Tibial artery (tissue), 4 donors: ENCODE results near the gene IL6R.

Source experiments
- DNase-seq, 2 donors: peaks; one replicate each; pipeline ENCODE4 v3.0.0-alpha.2; 2019
- H3K27ac ChIP-seq, 2 donors: fragments of 200-600 bp; sonication (generic) in 1 of 2; 1 replicate in 1 of 2; 2 replicates in 1 of 2; pipeline ENCODE4 v1.5.1; 2018 to 2019; ENCODE audit warnings: mild to moderate bottlenecking in 1 of 2
- H3K27me3 ChIP-seq, 2 donors: fragments of 200-600 bp; sonication (generic) in 1 of 2; one replicate each; pipeline versions ENCODE4 v1.5.1 to v1.6.0; 2016 to 2019
- H3K36me3 ChIP-seq, 3 donors: fragments of 200-600 bp; sonication (generic) in 2 of 3; one replicate each; pipeline ENCODE4 v1.5.1; 2016 to 2019; ENCODE audit warnings: mild to moderate bottlenecking in 2 of 3
- H3K4me1 ChIP-seq, 4 donors: fragments of 200-600 bp; sonication (generic) in 2 of 4; 1 replicate in 3 of 4; 2 replicates in 1 of 4; pipeline ENCODE4 v1.5.1; 2016 to 2019
- H3K4me3 ChIP-seq, 2 donors: fragments of 200-600 bp; sonication (generic) in 1 of 2; 1 replicate in 1 of 2; 2 replicates in 1 of 2; pipeline ENCODE4 v1.5.1; 2018 to 2019; ENCODE audit warnings: mild to moderate bottlenecking in 2 of 2
- H3K9me3 ChIP-seq, 3 donors: fragments of 200-600 bp; sonication (generic) in 1 of 3; one replicate each; pipeline ENCODE4 v1.5.1; 2016 to 2019
- CTCF ChIP-seq, 2 experiments: fragments of 200-600 bp in 1 of 2; fragments of 450-650 bp in 1 of 2; IDR thresholded peaks; one replicate each; pipeline ENCODE4 v1.5.1; 2017 to 2019; ENCODE audit warnings: antibody characterized with exemption in 2 of 2, mild to moderate bottlenecking in 1 of 2, moderate library complexity in 1 of 2
- intact Hi-C: fragments of 100-400 bp; cut with DNase I; formaldehyde crosslinking; loops from one replicate; pipeline ENCODE4 v1.15.0; 2023; ENCODE audit warnings: low total_unique reads

The IL6R gene

GRCh38 chr1:154492115-154492514 lies 87.0 kb downstream of the IL6R start:
- H3K4me1 ChIP-seq = peaks cover 0 to 3% (median 0%) of the 10 kb centered on the region in 4 donors
- no peak for TF ChIP-seq CTCF (IDR thresholded peaks at IDR 0.05)
- no peaks in the 10 kb centered on the region for H3K9me3 ChIP-seq
- peaks cover 0 to 55% of the 10 kb centered on the region in 2 donors for H3K27me3 ChIP-seq
- no peak overlapping the region for H3K27ac ChIP-seq
- intact Hi-C loops = loop anchor here (5.0 to 10.0 kb wide), 2 partner anchors 50 to 393 kb away; no protein-coding TSS in a partner anchor
- no peak overlapping the region for H3K4me3 ChIP-seq
- H3K36me3 ChIP-seq = no peaks in the 10 kb centered on the region
- DNase-seq = no peak

GRCh38 chr1:154493276-154493675 lies 88.1 kb downstream of the IL6R start:
- TF ChIP-seq CTCF (IDR thresholded peaks at IDR 0.05) = no peak
- no peak overlapping the region for H3K4me3 ChIP-seq
- peak in 1 of 2 donors; percentile 42 for DNase-seq
- no peak overlapping the region for H3K27ac ChIP-seq
- no peaks in the 10 kb centered on the region for H3K9me3 ChIP-seq
- intact Hi-C loops = loop anchor here (5.0 to 10.0 kb wide), 2 partner anchors 49 to 392 kb away; no protein-coding TSS in a partner anchor
- peaks cover 0 to 3% (median 0%) of the 10 kb centered on the region in 4 donors for H3K4me1 ChIP-seq
- H3K36me3 ChIP-seq = no peaks in the 10 kb centered on the region
- peaks cover 0 to 58% of the 10 kb centered on the region in 2 donors for H3K27me3 ChIP-seq

GRCh38 chr1:154495496-154496273 lies 90.5 kb downstream of the IL6R start:
- Histone ChIP-seq H3K4me3 (no peak overlapping the region), H3K4me1 (no peaks in the 10 kb centered on the region), H3K27me3 (peaks cover 0 to 62% of the 10 kb centered on the region in 2 donors), H3K36me3 (no peaks in the 10 kb centered on the region), H3K9me3 (no peaks in the 10 kb centered on the region), H3K27ac (no peak overlapping the region)
- TF ChIP-seq CTCF (IDR thresholded peaks at IDR 0.05) = no peak
- no peak for DNase-seq
- intact Hi-C loops = loop anchor here (10.0 kb wide), 1 partner anchor 389 kb away; no protein-coding TSS in a partner anchor

GRCh38 chr1:154496383-154496782 lies 91.2 kb downstream of the IL6R start:
- H3K27ac ChIP-seq = no peak overlapping the region
- no peaks in the 10 kb centered on the region for H3K9me3 ChIP-seq
- H3K4me1 ChIP-seq = peaks cover 0 to 4% (median 3%) of the 10 kb centered on the region in 4 donors
- no peak for TF ChIP-seq CTCF (IDR thresholded peaks at IDR 0.05)
- DNase-seq = no peak
- H3K4me3 ChIP-seq = no peak overlapping the region
- peaks cover 0 to 69% of the 10 kb centered on the region in 2 donors for H3K27me3 ChIP-seq
- intact Hi-C loops = loop anchor here (10.0 kb wide), 1 partner anchor 388 kb away; no protein-coding TSS in a partner anchor
- H3K36me3 ChIP-seq = no peaks in the 10 kb centered on the region

- H3K4me3 ChIP-seq = no peak overlapping the region
- intact Hi-C loops = loop anchor here (10.0 kb wide), 1 partner anchor 388 kb away; no protein-coding TSS in a partner anchor
- peaks cover 0 to 76% of the 10 kb centered on the region in 2 donors for H3K27me3 ChIP-seq
- peak in 1 of 2 donors; percentile 35 for DNase-seq
- TF ChIP-seq CTCF (IDR thresholded peaks at IDR 0.05) = no peak
- no peaks in the 10 kb centered on the region for H3K36me3 ChIP-seq
- peaks cover 0 to 12% (median 9%) of the 10 kb centered on the region in 4 donors for H3K4me1 ChIP-seq
- H3K9me3 ChIP-seq = no peaks in the 10 kb centered on the region
- no peak overlapping the region for H3K27ac ChIP-seq
Observed at GRCh38 chr1:154497026-154497806, 92.1 kb downstream of the IL6R start.
